Peyer's patch (tissue), 4 donors: ENCODE results near the gene FAM53A.

Experiments
- POLR2A ChIP-seq, 2 donors: fragments of 450-650 bp; IDR thresholded peaks; one replicate each; pipeline ENCODE4 v1.5.1; 2017; ENCODE audit warnings: antibody characterized with exemption in 2 of 2, mild to moderate bottlenecking in 2 of 2, moderate library complexity in 2 of 2
- TF ChIP-seq, protein P1 (sequence below), 6 experiments: fragments of 450-650 bp in 4 of 6; fragments of 200-600 bp in 2 of 6; sonication (generic) in 1 of 6; IDR thresholded peaks; one replicate each; pipeline ENCODE4 v1.5.1; 2017 to 2019; ENCODE audit warnings: antibody characterized with exemption in 6 of 6, mild to moderate bottlenecking in 3 of 6, moderate library complexity in 1 of 6

DNA sequence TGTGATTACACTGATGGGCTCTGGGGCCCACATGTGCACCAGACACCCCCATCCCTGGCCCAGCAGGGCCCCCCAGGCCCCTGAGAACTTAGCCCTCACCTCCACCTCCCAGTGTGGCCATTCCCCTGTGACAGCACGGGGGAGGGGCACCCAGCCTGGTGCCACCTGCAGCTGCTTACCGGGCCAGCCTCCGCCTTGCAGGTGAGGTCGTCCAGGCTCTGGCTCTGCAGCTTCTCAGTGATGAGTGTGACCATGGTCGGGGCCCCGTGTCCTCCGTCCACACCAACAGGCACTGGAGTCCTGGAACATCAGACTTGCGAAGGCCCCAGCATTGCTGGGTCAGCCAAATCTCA lies 15.6 kb downstream of the FAM53A start:
- TF ChIP-seq, protein P1, sequence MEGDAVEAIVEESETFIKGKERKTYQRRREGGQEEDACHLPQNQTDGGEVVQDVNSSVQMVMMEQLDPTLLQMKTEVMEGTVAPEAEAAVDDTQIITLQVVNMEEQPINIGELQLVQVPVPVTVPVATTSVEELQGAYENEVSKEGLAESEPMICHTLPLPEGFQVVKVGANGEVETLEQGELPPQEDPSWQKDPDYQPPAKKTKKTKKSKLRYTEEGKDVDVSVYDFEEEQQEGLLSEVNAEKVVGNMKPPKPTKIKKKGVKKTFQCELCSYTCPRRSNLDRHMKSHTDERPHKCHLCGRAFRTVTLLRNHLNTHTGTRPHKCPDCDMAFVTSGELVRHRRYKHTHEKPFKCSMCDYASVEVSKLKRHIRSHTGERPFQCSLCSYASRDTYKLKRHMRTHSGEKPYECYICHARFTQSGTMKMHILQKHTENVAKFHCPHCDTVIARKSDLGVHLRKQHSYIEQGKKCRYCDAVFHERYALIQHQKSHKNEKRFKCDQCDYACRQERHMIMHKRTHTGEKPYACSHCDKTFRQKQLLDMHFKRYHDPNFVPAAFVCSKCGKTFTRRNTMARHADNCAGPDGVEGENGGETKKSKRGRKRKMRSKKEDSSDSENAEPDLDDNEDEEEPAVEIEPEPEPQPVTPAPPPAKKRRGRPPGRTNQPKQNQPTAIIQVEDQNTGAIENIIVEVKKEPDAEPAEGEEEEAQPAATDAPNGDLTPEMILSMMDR (IDR thresholded peaks at IDR 0.05), result no peak
- TF ChIP-seq POLR2A (IDR thresholded peaks at IDR 0.05), result no peak
